ENCODE data around the gene RRBP1.

DNA sequence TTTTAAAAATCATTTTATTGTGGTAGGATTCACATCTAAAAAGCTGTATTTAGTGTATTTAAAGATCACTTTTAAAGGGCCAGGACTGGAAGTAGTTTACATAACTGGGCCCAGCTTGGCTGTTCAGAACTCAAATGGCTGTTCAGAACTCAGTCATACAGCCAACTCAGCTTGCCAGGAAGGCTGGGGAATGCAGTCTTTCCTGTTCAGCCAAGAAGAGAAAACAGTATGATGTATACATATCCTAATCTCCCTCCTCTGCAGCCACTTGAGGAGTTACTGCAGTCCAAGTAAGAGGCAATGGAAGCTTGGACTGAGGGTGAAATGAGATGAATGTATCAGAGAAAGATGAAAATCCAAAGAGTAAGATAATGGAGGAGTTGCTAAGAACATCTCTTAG lies 87.6 kb downstream of the RRBP1 start:
- TF ChIP-seq CTCF (IDR thresholded peaks at IDR 0.05; ENCODE audit: poor library complexity) (no peak), EZH2phosphoT487 (IDR thresholded peaks at IDR 0.05; ENCODE audit: low read depth, severe bottlenecking, unreplicated experiment) (no peak)

All from hepatocyte (in vitro differentiated cells).